ENCODE data around the gene EFCAB6. TPM values are rescaled to one million over a fixed set of nuclear protein-coding genes. Genes with fewer than 3 reads are reported as not detected.

Gene EFCAB6
- total and polyA plus RNA-seq, 2 of the 13 experiments (the other 11 are each of a cell fraction or from before 2014, with no cell fraction given), result not detected

GRCh38 chr22:43526117-43526655 lies 285.9 kb downstream of the EFCAB6 start:
- Histone ChIP-seq H3K4me3 (replicated peaks in 1 of 3; ENCODE audit: insufficient read depth in 1 of 3, low read depth in 2 of 3, low read length in 3 of 3) (no peak overlapping the region), H3K4me2 (ENCODE audit: low read depth, low read length) (no peak overlapping the region), H4K20me1 (ENCODE audit: insufficient read depth, low read length) (no peaks in the 10 kb centered on the region), H3K27ac (ENCODE audit: extremely low read length, insufficient read depth, low read length) (no peak overlapping the region), H3K79me2 (ENCODE audit: insufficient read depth, low read length) (no peaks in the 10 kb centered on the region), H3K27me3 (ENCODE audit: control insufficient read depth in 1 of 2, insufficient read depth in 2 of 2, low read length in 2 of 2) (peaks cover 0 to 22% of the 10 kb centered on the region in 2 experiments; a peak in 2 of 5 replicates), H3K9me3 (ENCODE audit: low read length) (no peaks in the 10 kb centered on the region), H3K4me1 (ENCODE audit: insufficient read depth, low read length) (no peaks in the 10 kb centered on the region), H3K9ac (ENCODE audit: insufficient read depth, low read depth, low read length) (no peak overlapping the region), H3K36me3 (replicated peaks in 1 of 2; ENCODE audit: control insufficient read depth in 1 of 2, insufficient read depth in 2 of 2, low read length in 2 of 2) (no peaks in the 10 kb centered on the region), H2AFZ (ENCODE audit: low read length) (no peak overlapping the region)
- TF ChIP-seq ZNF160 (CRISPR knock-in tag; IDR thresholded peaks at IDR 0.05), result no peak
- TF ChIP-seq ZSCAN25 (CRISPR knock-in tag; IDR thresholded peaks at IDR 0.05), result no peak
- no peak for TF ChIP-seq ZNF317 (CRISPR knock-in tag; IDR thresholded peaks at IDR 0.05)
- TF ChIP-seq ZSCAN5A (CRISPR knock-in tag; IDR thresholded peaks at IDR 0.05; ENCODE audit: borderline replicate concordance), result no peak
- TF ChIP-seq NPAS2 (CRISPR knock-in tag; IDR thresholded peaks at IDR 0.05; ENCODE audit: borderline replicate concordance), result no peak
- no peak for TF ChIP-seq ARNT (IDR thresholded peaks at IDR 0.05)
- TF ChIP-seq ZNF20 (CRISPR knock-in tag; IDR thresholded peaks at IDR 0.05), result no peak
- TF ChIP-seq THAP9 (CRISPR knock-in tag; IDR thresholded peaks at IDR 0.05; ENCODE audit: borderline replicate concordance), result no peak
- no peak for TF ChIP-seq SNAPC2 (CRISPR knock-in tag; IDR thresholded peaks at IDR 0.05)
- no peak for TF ChIP-seq ZNF800 (CRISPR knock-in tag; IDR thresholded peaks at IDR 0.05)
- DNase-seq (ENCODE audit: low spot score) (no peak), ATAC-seq (no peak), FAIRE-seq (no peak)
- intact Hi-C loops (cut with micrococcal nuclease; ENCODE audit: unreplicated experiment) (no loop called here), in situ Hi-C loops (cut with HindIII; ENCODE audit: extremely low pct_ligation_motif_present, low pct_unique_long_range_greater_than_20kb) (no loop called here)
- ChIA-PET CTCF (ENCODE audit: low intra/inter-chr PET ratio, low total read pairs) (no interaction called here), POLR2A (no interaction called here)
- BruUV-seq (replicated peaks), result no TSS peak
- 0% methylated on average over 4 of the region's 7 CpGs for WGBS (ENCODE audit: low lambda C conversion rate)

All from HepG2 (cell line).